Left renal cortex interstitium (tissue), 4 donors: ENCODE measurements around the gene MBLAC1. TPM values are rescaled to one million over a fixed set of nuclear protein-coding genes. Genes with fewer than 3 reads are reported as not detected.

Experiments used
- DNase-seq, 4 donors: peaks; one replicate each; pipeline ENCODE4 v3.0.0-alpha.2; 2013; ENCODE audit warnings: low read depth in 4 of 4, low spot score in 2 of 4, missing footprints in 1 of 4
- polyA plus RNA-seq, 4 donors: library from polyadenylated mRNA; unstranded; fragments of 120-200 nt; gene quantifications; one replicate each; pipeline ENCODE4 v1.2.1, GENCODE V29; 2013; ENCODE audit not compliant: insufficient read length in 4 of 4

Gene MBLAC1
- polyA plus RNA-seq, 4 donors, result 1.7 to 2.5 (median 1.9) TPM

DNA sequence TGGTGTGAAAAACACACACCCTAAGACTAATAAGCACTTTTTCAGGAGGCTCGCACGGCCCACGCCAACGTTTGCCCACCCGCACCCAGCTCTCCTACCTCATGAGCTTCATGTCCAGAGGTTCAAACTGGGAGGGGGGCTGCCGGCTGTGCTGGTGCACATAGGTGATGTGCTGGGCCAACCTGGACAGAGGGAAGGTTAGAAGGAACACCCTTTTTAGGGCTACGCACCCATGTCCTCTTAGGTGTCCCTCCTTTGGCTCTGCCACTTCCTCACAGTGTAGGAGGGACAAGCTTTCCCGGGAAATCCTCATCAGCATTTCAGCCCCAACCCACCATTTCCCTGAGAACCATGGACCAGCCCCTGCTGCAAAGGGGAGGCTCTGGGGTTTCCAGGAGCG is 31.5 kb upstream of the MBLAC1 start:
- DNase-seq, result no peak

GRCh38 chr7:100095704-100096103 is 31.1 kb upstream of the MBLAC1 start:
- DNase-seq, result no peak

GRCh38 chr7:100098913-100099312 is 27.9 kb upstream of the MBLAC1 start:
- DNase-seq, result no peak

DNA sequence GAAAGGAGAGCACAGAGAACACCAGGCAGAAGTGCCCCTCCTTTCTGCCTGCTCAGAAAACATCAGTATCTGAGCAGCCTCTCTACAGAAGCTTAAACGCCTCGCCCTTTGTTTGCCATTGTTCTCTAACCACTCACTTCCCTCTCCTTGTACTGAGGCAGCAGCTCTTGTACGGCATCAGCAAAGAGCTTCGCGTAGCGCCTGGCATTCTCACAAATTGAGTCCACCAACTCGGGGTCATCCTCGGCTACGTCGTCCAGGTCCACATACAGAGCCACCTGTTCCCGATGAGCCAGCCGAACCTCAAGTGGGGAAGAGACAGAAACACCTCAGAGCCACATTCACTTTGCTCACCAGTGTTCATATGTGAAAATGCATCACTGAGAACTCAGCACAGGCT is 27.3 kb upstream of the MBLAC1 start:
- no peak for DNase-seq

GRCh38 chr7:100100420-100101015 is 26.2 kb upstream of the MBLAC1 start:
- DNase-seq, result peak; percentile 79 to 93 (median 92)

GRCh38 chr7:100101016-100101862 is 25.5 kb upstream of the MBLAC1 start, which contains the start of the genes AP4M1 and MCM7:
Gene AP4M1, plus strand, starts transcription at chr7:100101643. Its CDS starts 72 bp downstream, at chr7:100101715.
Gene MCM7, minus strand, starts transcription at chr7:100101397. Its CDS starts 103 bp downstream, at chr7:100101294.
- DNase-seq, result peak; percentile 83 to 96 (median 92)

- DNase-seq, result no peak
Observed at GRCh38 chr7:100102950-100103840, 23.6 kb upstream of the MBLAC1 start.

GRCh38 chr7:100105534-100105933 is 21.2 kb upstream of the MBLAC1 start:
- no peak for DNase-seq

GRCh38 chr7:100106633-100107032 is 20.1 kb upstream of the MBLAC1 start:
- no peak for DNase-seq

DNA sequence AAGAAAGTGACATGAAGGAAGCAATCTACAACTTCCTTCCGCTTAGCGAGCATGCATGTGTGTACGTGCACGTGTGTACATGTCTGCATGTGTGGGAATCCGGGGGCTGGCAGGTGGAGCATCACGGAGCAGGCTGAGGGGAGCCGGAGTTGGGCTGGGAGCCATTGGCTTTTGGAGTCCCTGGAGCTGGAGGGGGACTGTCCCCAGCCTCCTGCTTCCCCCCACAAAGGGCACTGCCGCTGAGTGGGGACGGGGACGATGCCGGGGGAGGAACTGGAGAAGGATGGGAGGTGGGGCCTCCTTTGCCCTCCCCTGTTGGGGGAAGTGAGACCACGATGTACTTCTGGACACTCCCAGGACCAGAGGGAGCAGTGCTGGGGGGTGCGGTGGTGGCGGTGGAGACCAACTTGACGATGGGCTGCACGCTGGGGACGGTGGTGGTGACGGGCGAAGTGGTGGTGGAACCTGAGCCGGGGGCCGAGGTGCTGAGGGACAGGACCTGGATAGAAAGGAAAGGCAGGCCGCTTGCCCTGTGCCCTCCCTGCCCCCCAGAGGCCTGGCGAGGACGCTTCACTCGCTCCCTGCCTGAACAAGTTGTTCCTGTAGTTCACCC is 19.5 kb upstream of the MBLAC1 start:
- DNase-seq, result no peak

- no peak for DNase-seq
Observed at GRCh38 chr7:100107890-100108289, 18.9 kb upstream of the MBLAC1 start.

DNA sequence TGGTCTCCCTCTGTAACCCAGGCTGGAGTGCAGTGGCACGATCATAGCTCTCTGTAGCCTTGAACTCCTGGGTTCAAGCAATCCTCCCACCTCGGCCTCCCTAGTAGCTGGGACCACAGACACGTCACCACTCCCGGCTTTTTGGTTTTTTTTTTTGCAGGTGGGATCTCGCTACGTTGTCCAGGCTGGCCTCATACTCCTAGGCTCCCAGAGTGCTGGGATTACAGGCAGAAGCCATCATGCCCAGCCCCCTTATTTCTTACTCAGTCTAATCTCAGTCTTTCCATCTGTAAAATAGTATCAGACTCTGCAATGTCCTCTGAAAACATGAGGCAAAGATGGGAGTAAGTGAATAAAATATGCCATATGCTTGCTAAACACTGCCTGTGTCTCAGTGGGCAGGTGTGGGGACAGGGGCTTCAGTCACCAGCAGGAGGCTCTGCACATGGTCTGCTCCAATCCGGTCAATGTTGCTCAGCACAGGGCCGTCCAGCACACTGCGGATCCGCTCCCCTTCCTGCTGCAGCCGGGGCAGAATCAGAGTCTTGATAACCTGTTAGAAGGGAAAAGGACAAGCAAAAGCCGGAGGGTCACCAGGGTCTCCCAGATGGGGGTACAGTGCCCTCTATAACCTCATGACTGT is 17.1 kb upstream of the MBLAC1 start:
- no peak for DNase-seq

- no peak for DNase-seq
Observed at GRCh38 chr7:100111156-100111555, 15.6 kb upstream of the MBLAC1 start.

DNA sequence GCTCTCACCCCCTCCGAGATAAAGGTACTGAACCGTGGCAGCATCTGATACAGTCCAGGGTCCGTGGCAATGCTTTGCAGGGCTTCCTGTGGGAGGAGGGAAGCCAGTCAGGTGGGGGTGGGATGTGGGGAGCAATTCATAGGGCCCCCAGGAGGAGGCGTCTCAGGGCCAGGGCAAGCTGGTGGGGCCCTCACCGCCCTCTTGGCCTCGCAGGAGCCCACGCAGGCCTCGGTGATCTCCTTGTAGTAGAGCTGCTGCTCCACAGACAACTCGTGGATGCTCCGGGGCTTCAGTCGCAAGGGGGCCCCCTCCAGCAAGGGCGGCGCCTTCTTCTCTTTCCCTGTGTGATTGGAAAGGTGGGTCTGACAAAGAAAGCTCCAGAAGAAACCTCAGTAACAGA is 14.9 kb upstream of the MBLAC1 start:
- DNase-seq, result no peak

- DNase-seq, result no peak
Observed at GRCh38 chr7:100115026-100115425, 11.7 kb upstream of the MBLAC1 start.

GRCh38 chr7:100118388-100119071 is 8.2 kb upstream of the MBLAC1 start:
- DNase-seq, result no peak

DNA sequence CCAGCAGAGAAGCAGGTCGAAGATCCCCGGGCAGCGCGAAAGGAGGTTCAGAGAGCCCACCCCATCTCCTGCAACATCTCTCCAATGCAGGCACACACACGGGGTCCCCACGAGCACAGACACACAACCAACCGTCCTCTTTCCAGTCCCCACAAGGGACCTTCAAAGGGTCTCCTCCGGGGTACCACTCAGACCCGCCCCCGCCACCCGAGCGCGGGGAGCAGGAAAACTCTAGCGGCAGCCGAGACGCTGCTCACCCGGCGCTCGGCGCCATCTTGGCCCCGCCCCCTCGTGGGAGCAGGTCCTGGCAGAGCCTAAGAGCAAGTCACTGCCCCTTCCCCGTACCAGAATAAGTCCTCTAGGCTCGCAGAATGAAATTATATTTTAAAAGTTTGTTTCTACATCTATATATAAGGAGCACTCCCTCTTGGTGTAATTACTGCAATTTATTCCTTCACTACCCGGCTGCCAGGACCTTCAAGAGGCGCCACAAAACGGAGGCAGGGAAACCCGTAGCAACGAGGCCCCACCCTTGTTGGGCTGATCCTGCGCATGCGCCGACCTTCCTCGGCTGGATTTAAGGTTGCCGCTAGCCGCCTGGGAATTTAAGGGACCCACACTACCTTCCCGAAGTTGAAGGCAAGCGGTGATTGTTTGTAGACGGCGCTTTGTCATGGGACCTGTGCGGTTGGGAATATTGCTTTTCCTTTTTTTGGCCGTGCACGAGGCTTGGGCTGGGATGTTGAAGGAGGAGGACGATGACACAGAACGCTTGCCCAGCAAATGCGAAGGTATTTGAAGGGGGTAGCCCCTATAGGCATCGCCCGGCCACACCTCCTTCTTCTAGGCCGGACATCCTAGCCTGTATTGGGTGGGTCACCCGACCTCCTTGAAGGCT is 7.4 kb upstream of the MBLAC1 start, which contains the start of the genes CNPY4 and TAF6:
Gene CNPY4 (plus strand): TSS at position 563 of the 898 bp plus-strand sequence. CDS start 111 bp downstream, at position 674.
Gene TAF6 (minus strand): TSS at position 287 of the 898 bp plus-strand sequence. CDS start 5,149 bp downstream, outside the sequence.
- DNase-seq, result peak; percentile 91 to 96 (median 93)
